SK-N-SH (cell line): Measurements from ENCODE around the gene ZHX3. TPM values are rescaled to one million over a fixed set of nuclear protein-coding genes. Genes with fewer than 3 reads are reported as not detected.

Experiments
- CTCF ChIA-PET: fragments of 300-600, 350-600 bp; formaldehyde crosslinking; extraction: SDS; loops from one replicate; lab custom pipeline; 2021; lab: Yijun Ruan, JAX
- POLR2A ChIA-PET: fragments of 350-600 bp; sonication (Branson Sonifier 250); formaldehyde crosslinking; extraction: SDS; loops from one replicate; lab custom pipeline; 2020; ENCODE audit warnings: antibody characterized with exemption, inconsistent platforms; lab: Yijun Ruan, JAX
- DNase-seq: peaks from one replicate; pipeline ENCODE4 v3.0.0; 2012
- H2AFZ ChIP-seq: fragments of 200-600 bp; sonication (generic); 2 replicates; pipeline ENCODE4 v1.8.1; 2016; ENCODE audit warnings: antibody characterized with exemption, mild to moderate bottlenecking, low read depth
- H3F3A ChIP-seq: fragments of 200-600 bp; sonication (generic); replicated peaks from 2 replicates; pipeline ENCODE3; 2016; ENCODE audit warnings: antibody characterized with exemption, mild to moderate bottlenecking; ENCODE audit not compliant: insufficient read depth
- H3K27ac ChIP-seq, 2 experiments: fragments of 200-500 bp in 1 of 2; fragments of 200-600 bp in 1 of 2; sonication (Bioruptor generic) in 1 of 2; sonication (generic), shearing (Covaris generic) in 1 of 2; 2 replicates each; pipeline versions ENCODE4 v1.5.1 to v1.6.1; 2014 to 2016; ENCODE audit warnings: low read depth in 2 of 2, inconsistent platforms in 1 of 2, low read length in 1 of 2, mild to moderate bottlenecking in 1 of 2, mixed read lengths in 1 of 2
- H3K27me3 ChIP-seq: fragments of 200-600 bp; sonication (generic), shearing (Covaris generic); 2 replicates; pipeline ENCODE4 v1.6.1; 2016; ENCODE audit warnings: mixed run types; ENCODE audit not compliant: insufficient read depth
- H3K36me3 ChIP-seq, 2 experiments: fragments of 200-500 bp in 1 of 2; fragments of 200-600 bp in 1 of 2; sonication (Bioruptor generic) in 1 of 2; sonication (generic) in 1 of 2; replicated peaks in 1 of 2; 2 replicates each; pipeline versions ENCODE3 to v1.5.1; 2014 to 2016; ENCODE audit warnings: low read length in 1 of 2, mild to moderate bottlenecking in 1 of 2; ENCODE audit not compliant: insufficient read depth in 2 of 2, control insufficient read depth in 1 of 2
- H3K4me1 ChIP-seq, 2 experiments: fragments of 200-500 bp in 1 of 2; fragments of 200-600 bp in 1 of 2; sonication (Bioruptor generic) in 1 of 2; sonication (generic), shearing (Covaris generic) in 1 of 2; 2 replicates each; pipeline versions ENCODE4 v1.5.1 to v1.6.1; 2014 to 2016; ENCODE audit warnings: low read depth in 1 of 2, low read length in 1 of 2, mixed run types in 1 of 2; ENCODE audit not compliant: insufficient read depth in 2 of 2, control insufficient read depth in 1 of 2
- H3K4me2 ChIP-seq: fragments of 200-600 bp; sonication (generic), shearing (Covaris generic); 2 replicates; pipeline ENCODE4 v1.6.1; 2017; ENCODE audit warnings: mixed run types
- H3K4me3 ChIP-seq, 2 experiments: fragments of 200-500 bp in 1 of 2; fragments of 200-600 bp in 1 of 2; sonication (Bioruptor generic) in 1 of 2; sonication (generic), shearing (Covaris generic) in 1 of 2; 2 replicates each; pipeline versions ENCODE4 v1.5.1 to v1.8.1; 2014 to 2016; ENCODE audit warnings: low read depth in 2 of 2, inconsistent platforms in 1 of 2, low read length in 1 of 2, mild to moderate bottlenecking in 1 of 2, mixed read lengths in 1 of 2, moderate library complexity in 1 of 2
- H3K79me2 ChIP-seq: fragments of 200-600 bp; sonication (generic); 2 replicates; pipeline ENCODE4 v1.8.1; 2017; ENCODE audit warnings: mild to moderate bottlenecking; ENCODE audit not compliant: insufficient read depth
- H3K9ac ChIP-seq: fragments of 200-600 bp; sonication (generic); 2 replicates; pipeline ENCODE4 v1.6.1; 2017; ENCODE audit warnings: mixed run types
- H3K9me2 ChIP-seq: fragments of 200-600 bp; sonication (generic); 2 replicates; pipeline ENCODE4 v1.6.1; 2017; ENCODE audit warnings: mixed run types
- H3K9me3 ChIP-seq: fragments of 200-600 bp; sonication (generic); 2 replicates; pipeline ENCODE4 v1.6.1; 2017; ENCODE audit warnings: mixed run types, mild to moderate bottlenecking, moderate library complexity
- H4K20me1 ChIP-seq: fragments of 200-600 bp; sonication (generic); 2 replicates; pipeline ENCODE4 v1.6.1; 2017; ENCODE audit warnings: mild to moderate bottlenecking, mixed run types; ENCODE audit not compliant: insufficient read depth
- CHD2 ChIP-seq: fragments of 150-350 bp; IDR thresholded peaks from 2 replicates; pipeline ENCODE4 v1.6.1; 2018; ENCODE audit warnings: low read length; ENCODE audit not compliant: partially characterized antibody
- CTCF ChIP-seq: fragments of 200-600 bp; sonication (generic); IDR thresholded peaks from 2 replicates; pipeline ENCODE4 v1.6.1; 2017; ENCODE audit warnings: antibody characterized with exemption, mild to moderate bottlenecking, moderate library complexity
- ELF1 ChIP-seq: IDR thresholded peaks from 2 replicates; pipeline ENCODE4 v1.4.0; 2012
- EP300 ChIP-seq, 2 experiments: IDR thresholded peaks; 2 replicates each; pipeline versions ENCODE4 v1.4.0 to v1.6.1; 2012; ENCODE audit warnings: borderline replicate concordance in 1 of 2, low read depth in 1 of 2, low read length in 1 of 2
- EZH2phosphoT487 ChIP-seq: fragments of 200-600 bp; sonication (generic); IDR thresholded peaks from 2 replicates; pipeline ENCODE4 v1.6.1; 2017; ENCODE audit warnings: low read depth, mixed run types, mild to moderate bottlenecking, antibody characterized with exemption, moderate library complexity, borderline replicate concordance
- FOSL2 ChIP-seq: IDR thresholded peaks from 2 replicates; pipeline ENCODE4 v1.4.0; 2012; ENCODE audit warnings: low read depth, mild to moderate bottlenecking, moderate library complexity, borderline replicate concordance
- FOXM1 ChIP-seq: IDR thresholded peaks from 2 replicates; pipeline ENCODE4 v1.4.0; 2012; ENCODE audit warnings: low read depth, mild to moderate bottlenecking
- GABPA ChIP-seq: IDR thresholded peaks from 2 replicates; pipeline ENCODE4 v1.4.0; 2012; ENCODE audit warnings: low read depth, mild to moderate bottlenecking
- IRF3 ChIP-seq: fragments of 150-350 bp; IDR thresholded peaks from 2 replicates; pipeline ENCODE4 v1.6.1; 2016; ENCODE audit warnings: mild to moderate bottlenecking, low read depth, low read length
- MAX ChIP-seq: IDR thresholded peaks from 2 replicates; pipeline ENCODE4 v1.4.0; 2012; ENCODE audit warnings: low read depth
- MEF2A ChIP-seq: IDR thresholded peaks from 2 replicates; pipeline ENCODE4 v1.4.0; 2012; ENCODE audit warnings: low read depth, borderline replicate concordance
- NRF1 ChIP-seq: IDR thresholded peaks from 2 replicates; pipeline ENCODE4 v1.6.1; 2012; ENCODE audit warnings: low read depth, mild to moderate bottlenecking, low read length
- POLR2AphosphoS5 ChIP-seq: IDR thresholded peaks from 2 replicates; pipeline ENCODE4 v1.6.1; 2012; ENCODE audit warnings: low read depth, low read length
- RAD21 ChIP-seq: IDR thresholded peaks from 2 replicates; pipeline ENCODE4 v1.6.1; 2012; ENCODE audit warnings: mild to moderate bottlenecking, low read length
- RCOR1 ChIP-seq: fragments of 150-350 bp; IDR thresholded peaks from 2 replicates; pipeline ENCODE4 v1.6.1; 2017; ENCODE audit warnings: antibody characterized with exemption, low read length
- REST ChIP-seq: IDR thresholded peaks from 2 replicates; pipeline ENCODE4 v1.6.1; 2012; ENCODE audit warnings: mild to moderate bottlenecking, low read depth, low read length, moderate library complexity
- RXRA ChIP-seq: IDR thresholded peaks from 2 replicates; pipeline ENCODE4 v1.4.0; 2012; ENCODE audit warnings: low read depth, mild to moderate bottlenecking, borderline replicate concordance
- USF1 ChIP-seq: IDR thresholded peaks from 2 replicates; pipeline ENCODE4 v1.4.0; 2012; ENCODE audit warnings: low read depth, borderline replicate concordance
- USF2 ChIP-seq: fragments of 150-350 bp; IDR thresholded peaks from 2 replicates; pipeline ENCODE4 v1.6.1; 2017; ENCODE audit warnings: antibody characterized with exemption, low read length, low read depth, borderline replicate concordance
- YY1 ChIP-seq: IDR thresholded peaks from 2 replicates; pipeline ENCODE4 v1.4.0; 2012; ENCODE audit warnings: low read depth, mild to moderate bottlenecking
- WGBS: methylation state at CpG from one replicate; pipeline ENCODE4 v1.1.6; 2017; ENCODE audit warnings: low lambda C conversion rate; 5-methylcytosine and 5-hydroxymethylcytosine counted together
- polyA plus RNA-seq, 3 experiments: library from polyadenylated mRNA; depleted of rRNA; stranded (reverse); fragments of >200 nt; gene quantifications; 2 replicates each; pipeline ENCODE4 v1.2.3, GENCODE V29; 2012

ZHX3 gene
- polyA plus RNA-seq, 1 of the 3 experiments (the other 2 are of a cell fraction) = 6.0 TPM

- TF ChIP-seq POLR2AphosphoS5 (no peak), MAX (no peak), FOSL2 (no peak), RCOR1 (no peak), ELF1 (no peak), MEF2A (no peak), IRF3 (no peak), YY1 (no peak), RAD21 (no peak), EP300 (IDR thresholded peaks at IDR 0.05; ENCODE audit: borderline replicate concordance in 1 of 2, low read depth in 1 of 2, low read length in 1 of 2) (no peak), USF2 (no peak), EZH2phosphoT487 (no peak), CTCF (no peak), USF1 (no peak), RXRA (no peak), GABPA (no peak), NRF1 (no peak), CHD2 (no peak), REST (no peak), FOXM1 (no peak)
- Histone ChIP-seq H3K27me3 (no peaks in the 10 kb centered on the region), H2AFZ (no peak overlapping the region), H3K36me3 (peaks cover 0 to 3% of the 10 kb centered on the region in 2 experiments), H3K79me2 (peaks cover 31% of the 10 kb centered on the region; the same call in 1 of the 2 replicates), H3K4me1 (no peaks in the 10 kb centered on the region; a peak in 1 of 4 replicates), H4K20me1 (no peaks in the 10 kb centered on the region), H3K4me2 (no peak overlapping the region), H3K9me3 (no peaks in the 10 kb centered on the region), H3K9ac (no peak overlapping the region), H3K4me3 (no peak overlapping the region), H3F3A (peaks cover 6% of the 10 kb centered on the region), H3K9me2 (no peaks in the 10 kb centered on the region), H3K27ac (no peak overlapping the region)
- POLR2A ChIA-PET = no interaction called here
- WGBS = 68% methylated on average over 5 of the region's 5 CpGs
- DNase-seq = no peak
- CTCF ChIA-PET = interaction anchor here (0.8 to 1.2 kb wide), 4 partner anchors 9 to 306 kb away, joined by 3 to 4 read pairs (median 3); no protein-coding TSS in a partner anchor
These were observed 43.4 kb downstream of the ZHX3 start for GRCh38 chr20:41274152-41274551.
